ENCODE measurements around the gene MRPL14.

MRPL14 gene

DNA sequence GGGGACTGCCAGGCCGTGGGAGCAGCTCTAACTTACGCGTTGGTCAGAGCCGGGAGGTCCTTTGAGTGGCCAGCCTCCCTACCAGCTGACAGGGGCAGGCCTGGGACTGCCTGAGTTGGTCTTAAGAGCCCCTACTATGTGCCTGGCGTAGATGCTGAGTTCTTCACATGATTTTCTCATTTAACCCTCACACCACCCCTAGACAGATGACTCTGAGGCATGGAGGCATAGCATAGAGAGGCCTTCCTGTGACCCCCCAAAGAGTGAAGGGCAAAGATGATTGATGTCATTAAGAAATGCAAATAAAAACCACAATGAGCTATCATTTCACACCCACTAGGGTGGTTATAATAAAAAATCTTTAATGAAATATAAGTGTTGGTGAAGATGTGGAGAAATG, 36.8 kb downstream of the MRPL14 start:
- TF ChIP-seq, protein P1, sequence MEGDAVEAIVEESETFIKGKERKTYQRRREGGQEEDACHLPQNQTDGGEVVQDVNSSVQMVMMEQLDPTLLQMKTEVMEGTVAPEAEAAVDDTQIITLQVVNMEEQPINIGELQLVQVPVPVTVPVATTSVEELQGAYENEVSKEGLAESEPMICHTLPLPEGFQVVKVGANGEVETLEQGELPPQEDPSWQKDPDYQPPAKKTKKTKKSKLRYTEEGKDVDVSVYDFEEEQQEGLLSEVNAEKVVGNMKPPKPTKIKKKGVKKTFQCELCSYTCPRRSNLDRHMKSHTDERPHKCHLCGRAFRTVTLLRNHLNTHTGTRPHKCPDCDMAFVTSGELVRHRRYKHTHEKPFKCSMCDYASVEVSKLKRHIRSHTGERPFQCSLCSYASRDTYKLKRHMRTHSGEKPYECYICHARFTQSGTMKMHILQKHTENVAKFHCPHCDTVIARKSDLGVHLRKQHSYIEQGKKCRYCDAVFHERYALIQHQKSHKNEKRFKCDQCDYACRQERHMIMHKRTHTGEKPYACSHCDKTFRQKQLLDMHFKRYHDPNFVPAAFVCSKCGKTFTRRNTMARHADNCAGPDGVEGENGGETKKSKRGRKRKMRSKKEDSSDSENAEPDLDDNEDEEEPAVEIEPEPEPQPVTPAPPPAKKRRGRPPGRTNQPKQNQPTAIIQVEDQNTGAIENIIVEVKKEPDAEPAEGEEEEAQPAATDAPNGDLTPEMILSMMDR (IDR thresholded peaks at IDR 0.05; ENCODE audit: extremely low read depth, insufficient read depth, missing control alignments): no peak
- in situ Hi-C loops (cut with MboI; ENCODE audit: low pct_unique_long_range_greater_than_20kb, low sequenced_read_pairs, unreplicated experiment): no loop called here
- DNase-seq (ENCODE audit: low spot score): no peak

DNA sequence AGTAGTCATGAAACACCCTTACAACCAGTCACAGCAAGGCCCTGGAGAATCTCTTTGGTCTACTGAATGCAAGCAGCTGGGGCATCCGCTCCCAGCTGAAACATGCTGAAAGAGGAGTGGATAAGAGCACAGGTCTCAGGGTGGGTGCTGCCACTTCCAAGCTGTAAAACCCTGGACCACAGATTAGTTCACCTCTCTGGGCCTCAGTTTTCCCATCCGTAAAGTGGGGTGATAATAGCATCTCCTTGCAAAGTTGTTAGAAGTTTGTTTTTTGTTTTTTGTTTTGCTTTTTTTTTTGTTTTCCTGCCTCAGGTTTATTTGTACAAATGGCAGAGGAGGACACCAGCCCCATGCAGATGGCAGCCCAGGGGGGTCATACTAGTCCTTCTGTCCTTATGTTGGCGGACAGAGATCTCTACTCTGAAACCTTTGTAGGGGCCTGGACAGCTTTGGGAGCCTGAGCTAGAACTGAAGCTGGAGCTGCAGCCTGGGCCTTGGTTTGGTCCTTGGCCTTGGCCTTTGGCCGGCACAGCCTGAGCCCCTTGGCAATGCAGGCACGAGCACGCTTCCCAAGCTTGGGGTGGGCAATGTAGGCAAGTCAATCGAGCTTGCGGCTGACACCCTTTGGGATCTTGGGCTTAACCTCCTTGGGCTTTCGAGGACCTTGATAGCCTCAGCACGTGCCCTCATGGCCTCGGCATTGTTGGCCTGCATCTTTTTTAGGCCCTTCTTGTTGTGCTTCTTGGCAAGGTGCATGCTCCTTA, 38.2 kb downstream of the MRPL14 start:
- TF ChIP-seq, protein P1 (IDR thresholded peaks at IDR 0.05; ENCODE audit: extremely low read depth, insufficient read depth, missing control alignments): no peak
- no peak for DNase-seq (ENCODE audit: low spot score)
- in situ Hi-C loops (cut with MboI; ENCODE audit: low pct_unique_long_range_greater_than_20kb, low sequenced_read_pairs, unreplicated experiment): no loop called here

DNA sequence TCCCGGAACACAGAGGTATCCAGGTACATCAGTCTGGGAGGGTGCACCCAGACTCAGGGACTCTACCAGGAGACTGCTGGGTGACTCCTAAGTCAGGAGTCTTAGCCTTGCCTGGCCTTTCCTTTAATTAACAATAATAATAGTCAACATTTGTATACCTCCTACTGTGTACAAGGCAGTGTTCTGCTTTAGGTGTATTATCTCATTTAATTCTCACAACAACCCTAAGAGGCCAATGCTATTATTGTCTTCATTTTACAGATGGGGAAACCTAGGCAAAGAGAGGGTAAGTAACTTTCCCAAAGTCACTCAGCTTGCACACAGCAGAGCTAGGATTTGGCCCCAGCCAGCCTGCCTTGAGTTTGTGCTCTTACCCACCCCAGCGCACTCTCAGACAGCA, 39.6 kb downstream of the MRPL14 start:
- TF ChIP-seq, protein P1 (IDR thresholded peaks at IDR 0.05; ENCODE audit: extremely low read depth, insufficient read depth, missing control alignments): no peak
- DNase-seq (ENCODE audit: low spot score): no peak
- in situ Hi-C loops (cut with MboI; ENCODE audit: low pct_unique_long_range_greater_than_20kb, low sequenced_read_pairs, unreplicated experiment): no loop called here

DNA sequence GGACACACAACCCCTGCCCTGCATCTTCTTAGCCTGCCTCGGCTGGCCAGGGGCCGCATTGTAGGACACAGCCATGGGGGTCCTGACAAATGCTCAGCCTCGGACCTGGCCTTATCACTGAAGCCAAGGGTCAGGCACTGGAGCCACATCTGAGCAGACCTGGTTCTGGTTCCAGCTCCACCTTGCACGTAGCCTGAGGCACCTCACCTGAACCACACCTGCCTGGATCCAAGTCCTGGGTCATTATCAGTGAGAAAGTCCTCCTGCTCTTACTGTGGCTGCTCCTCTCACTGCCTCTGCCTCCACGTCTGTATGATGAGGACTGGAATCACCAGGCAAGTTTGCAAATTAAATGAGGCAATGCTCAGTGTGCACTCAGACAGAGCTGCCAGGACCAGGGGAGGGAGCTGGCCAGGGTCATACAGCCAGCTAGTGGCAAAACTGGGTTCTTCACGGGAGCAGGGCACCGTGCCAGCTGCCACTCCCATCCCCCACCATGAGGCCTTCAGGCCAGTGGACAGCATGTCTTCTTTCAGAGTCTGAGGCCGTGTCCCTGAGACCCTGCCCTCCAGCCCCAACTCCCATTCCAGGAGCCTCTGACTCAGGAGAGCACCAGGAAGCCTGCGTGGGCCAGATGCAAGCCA, 40.2 kb downstream of the MRPL14 start:
- DNase-seq (ENCODE audit: low spot score): no peak
- TF ChIP-seq, protein P1 (IDR thresholded peaks at IDR 0.05; ENCODE audit: extremely low read depth, insufficient read depth, missing control alignments): no peak
- in situ Hi-C loops (cut with MboI; ENCODE audit: low pct_unique_long_range_greater_than_20kb, low sequenced_read_pairs, unreplicated experiment): no loop called here

DNA sequence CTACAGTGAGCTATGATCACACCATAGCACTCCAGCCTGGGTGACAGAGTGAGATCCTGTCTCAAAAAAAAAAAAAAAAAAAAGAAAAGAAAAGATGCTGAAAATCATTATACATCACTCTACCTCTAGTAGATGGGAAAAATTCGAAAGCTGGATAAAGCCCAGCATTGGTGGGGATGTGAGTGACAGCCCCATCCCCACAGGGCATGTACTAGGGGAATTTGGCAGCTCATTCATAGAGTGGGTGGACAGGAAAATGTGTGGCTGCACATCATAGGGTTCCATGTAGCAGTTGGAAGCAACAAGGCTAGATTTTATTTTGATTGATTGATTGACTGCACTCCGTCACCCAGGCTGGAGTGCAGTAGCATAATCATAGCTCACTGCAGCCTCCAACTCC, 42.0 kb downstream of the MRPL14 start:
- DNase-seq (ENCODE audit: low spot score): no peak
- TF ChIP-seq, protein P1 (IDR thresholded peaks at IDR 0.05; ENCODE audit: extremely low read depth, insufficient read depth, missing control alignments): no peak
- in situ Hi-C loops (cut with MboI; ENCODE audit: low pct_unique_long_range_greater_than_20kb, low sequenced_read_pairs, unreplicated experiment): no loop called here

DNA sequence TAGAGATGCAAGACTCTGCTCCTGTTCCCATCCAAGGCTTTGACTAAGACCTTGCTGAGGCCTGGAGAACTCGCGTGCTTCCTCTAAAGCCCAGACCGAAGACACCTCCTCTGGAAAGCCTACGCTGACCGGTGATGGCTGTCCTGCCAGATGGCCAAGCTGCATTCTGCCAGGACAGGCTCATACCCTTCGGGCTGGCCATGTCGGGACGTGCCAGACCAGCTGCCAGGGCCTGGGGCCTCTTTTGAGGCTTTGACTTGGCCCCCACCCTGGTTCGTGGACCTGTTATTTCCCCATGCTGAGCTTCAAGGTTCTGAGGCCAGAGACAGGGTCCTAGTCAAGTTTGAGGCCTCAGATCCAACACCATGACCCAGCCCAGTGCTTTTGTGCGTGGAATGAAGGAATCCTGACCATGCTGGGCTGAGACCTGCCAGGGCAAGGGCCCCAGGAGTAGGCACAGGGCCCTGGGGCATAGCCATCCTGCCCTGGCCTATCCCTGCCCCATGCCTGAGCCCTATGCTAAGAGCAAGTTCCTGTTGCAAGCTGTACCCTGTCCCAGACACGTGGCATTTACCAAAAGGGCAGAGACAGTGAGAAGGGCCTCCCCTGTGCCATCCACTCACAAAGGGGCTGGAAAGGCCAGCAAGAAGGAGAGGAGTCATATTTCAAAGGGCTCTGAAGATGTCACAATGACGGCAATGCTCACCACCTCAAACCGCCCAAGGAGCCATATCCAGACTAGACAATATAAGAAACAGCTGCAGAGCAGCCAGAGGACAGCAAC, 42.8 kb downstream of the MRPL14 start:
- no peak for DNase-seq (ENCODE audit: low spot score)
- in situ Hi-C loops (cut with MboI; ENCODE audit: low pct_unique_long_range_greater_than_20kb, low sequenced_read_pairs, unreplicated experiment): no loop called here

More for the DNA sequence above, 42.8 kb downstream of the MRPL14 start:
- TF ChIP-seq, protein P1 (IDR thresholded peaks at IDR 0.05; ENCODE audit: extremely low read depth, insufficient read depth, missing control alignments): no peak
